HCT116 (cell line): Measurements from ENCODE around the gene NEUROG3. TPM values are rescaled to one million over a fixed set of nuclear protein-coding genes. Genes with fewer than 3 reads are reported as not detected.

Experiments
- ATAC-seq: fragments of 200-7000 bp; cut with Tn5 transposase; 2 replicates; pipeline ENCODE4 v1.9.1; 2020; ENCODE audit warnings: mild to moderate bottlenecking, moderate library complexity
- BruUV-seq: library from RNA; stranded (reverse); fragments of 400-500 nt; replicated peaks from 2 replicates; lab custom pipeline; 2021; lab: Mats Ljungman, UMichigan
- CTCF ChIA-PET: fragments of 300-600 bp; sonication (Branson Sonifier 250); formaldehyde crosslinking; loops from one replicate; lab custom pipeline; 2021; ENCODE audit warnings: antibody characterized with exemption; lab: Charles Lee
- POLR2A ChIA-PET: fragments of 300-600, 350-600 bp; sonication (Branson Sonifier 250); formaldehyde crosslinking; loops from one replicate; lab custom pipeline; 2021; ENCODE audit warnings: antibody characterized with exemption; lab: Charles Lee
- RAD21 ChIA-PET, 2 experiments: fragments of 300-600 bp; sonication (Branson Sonifier 250); formaldehyde crosslinking; loops; one replicate each; lab custom pipeline; 2023; ENCODE audit warnings: low total read pairs in 2 of 2; ENCODE audit not compliant: uncharacterized antibody in 2 of 2, unreplicated experiment in 2 of 2, low non-redundant PET in 1 of 2; lab: Charles Lee
- DNase-seq: peaks from one replicate; pipeline ENCODE4 v3.0.0-alpha.2; 2010; ENCODE audit warnings: low read depth, low spot score
- H2AFZ ChIP-seq: fragments of 200-600 bp; shearing (Covaris generic), sonication (generic); 2 replicates; pipeline ENCODE4 v1.6.1; 2017; ENCODE audit warnings: low read depth, mixed run types, mixed read lengths, antibody characterized with exemption, low read length; ENCODE audit not compliant: poor library complexity, severe bottlenecking
- H3K27ac ChIP-seq: 2 replicates; pipeline ENCODE4 v1.5.1; 2012; ENCODE audit warnings: low read depth, low read length
- H3K27me3 ChIP-seq: fragments of 200-600 bp; sonication (generic); 2 replicates; pipeline ENCODE4 v1.6.1; 2016; ENCODE audit warnings: mixed run types, low read length, mixed read lengths; ENCODE audit not compliant: insufficient read depth
- H3K36me3 ChIP-seq, 2 experiments: fragments of 200-500 bp in 1 of 2; fragments of 200-600 bp in 1 of 2; sonication (Bioruptor generic) in 1 of 2; sonication (generic) in 1 of 2; 2 replicates each; pipeline versions ENCODE4 v1.5.1 to v1.6.1; 2014 to 2016; ENCODE audit warnings: low read length in 2 of 2, inconsistent platforms in 1 of 2, mixed read lengths in 1 of 2, mixed run types in 1 of 2; ENCODE audit not compliant: insufficient read depth in 2 of 2, control insufficient read depth in 1 of 2
- H3K4me1 ChIP-seq, 2 experiments: fragments of 200-600 bp in 1 of 2; sonication (generic) in 1 of 2; 2 replicates each; pipeline versions ENCODE4 v1.5.1 to v1.6.1; 2012 to 2017; ENCODE audit warnings: low read length in 2 of 2, inconsistent platforms in 1 of 2, mild to moderate bottlenecking in 1 of 2, mixed read lengths in 1 of 2, mixed run types in 1 of 2, moderate library complexity in 1 of 2; ENCODE audit not compliant: insufficient read depth in 2 of 2, control insufficient read depth in 1 of 2
- H3K4me2 ChIP-seq: fragments of 200-600 bp; sonication (generic); 2 replicates; pipeline ENCODE4 v1.6.1; 2017; ENCODE audit warnings: mixed run types, low read length, mixed read lengths
- H3K4me3 ChIP-seq, 2 experiments: fragments of 200-600 bp in 1 of 2; sonication (generic) in 1 of 2; replicated peaks in 1 of 2; 2 replicates each; pipeline ENCODE4 v1.5.1; 2011 to 2016; ENCODE audit warnings: low read length in 2 of 2, control low read depth in 1 of 2, low read depth in 1 of 2, mild to moderate bottlenecking in 1 of 2, mixed read lengths in 1 of 2, mixed run types in 1 of 2
- H3K79me2 ChIP-seq: fragments of 200-600 bp; sonication (generic); 2 replicates; pipeline ENCODE4 v1.6.1; 2017; ENCODE audit warnings: mild to moderate bottlenecking, mixed run types, low read length, moderate library complexity, mixed read lengths; ENCODE audit not compliant: insufficient read depth
- H3K9ac ChIP-seq: fragments of 200-600 bp; sonication (generic); 2 replicates; pipeline ENCODE4 v1.6.1; 2016; ENCODE audit warnings: low read length, mixed read lengths
- H3K9me2 ChIP-seq: fragments of 200-600 bp; sonication (generic), shearing (Covaris generic); 2 replicates; pipeline ENCODE4 v1.6.1; 2017; ENCODE audit warnings: mixed run types, mild to moderate bottlenecking, moderate library complexity; ENCODE audit not compliant: insufficient read depth
- H3K9me3 ChIP-seq, 2 experiments: fragments of 200-500 bp in 1 of 2; fragments of 200-600 bp in 1 of 2; sonication (Bioruptor generic) in 1 of 2; sonication (generic) in 1 of 2; 2 replicates each; pipeline ENCODE4 v1.6.1; 2014 to 2017; ENCODE audit warnings: low read length in 2 of 2, mixed read lengths in 2 of 2, inconsistent platforms in 1 of 2, low read depth in 1 of 2, mild to moderate bottlenecking in 1 of 2, mixed run types in 1 of 2, moderate library complexity in 1 of 2; ENCODE audit not compliant: control insufficient read depth in 1 of 2, insufficient read depth in 1 of 2
- H4K20me1 ChIP-seq: fragments of 200-600 bp; sonication (generic), shearing (Covaris generic); 2 replicates; pipeline ENCODE4 v1.6.1; 2017; ENCODE audit warnings: mixed run types, mild to moderate bottlenecking, moderate library complexity; ENCODE audit not compliant: insufficient read depth
- CBX3 ChIP-seq: IDR thresholded peaks from 2 replicates; pipeline ENCODE4 v1.6.1; 2012; ENCODE audit warnings: low read depth
- CEBPB ChIP-seq: IDR thresholded peaks from 2 replicates; pipeline ENCODE4 v1.6.1; 2012; ENCODE audit warnings: low read depth
- EGR1 ChIP-seq: IDR thresholded peaks from 2 replicates; pipeline ENCODE4 v1.6.1; 2012; ENCODE audit warnings: low read depth
- EZH2 ChIP-seq: fragments of 200-600 bp; sonication (generic); IDR thresholded peaks from 2 replicates; pipeline ENCODE4 v1.6.1; 2017; ENCODE audit warnings: antibody characterized with exemption, mixed run types
- EZH2phosphoT487 ChIP-seq: fragments of 200-600 bp; IDR thresholded peaks from 2 replicates; pipeline ENCODE4 v1.6.1; 2018; ENCODE audit warnings: antibody characterized with exemption, borderline replicate concordance
- FOSL1 ChIP-seq: IDR thresholded peaks from 2 replicates; pipeline ENCODE4 v1.6.1; 2012; ENCODE audit warnings: low read depth
- JUND ChIP-seq: IDR thresholded peaks from 2 replicates; pipeline ENCODE4 v1.6.1; 2012
- MAX ChIP-seq: IDR thresholded peaks from 2 replicates; pipeline ENCODE4 v1.6.1; 2012
- SRF ChIP-seq: IDR thresholded peaks from 2 replicates; pipeline ENCODE4 v1.6.1; 2012; ENCODE audit warnings: low read depth
- ZBTB33 ChIP-seq: IDR thresholded peaks from 2 replicates; pipeline ENCODE4 v1.6.1; 2011; ENCODE audit warnings: mild to moderate bottlenecking, low read length, moderate library complexity; ENCODE audit not compliant: insufficient replicate concordance; ENCODE audit errors: extremely low read depth
- ZFX ChIP-seq: fragments of 450-650 bp; IDR thresholded peaks from 2 replicates; pipeline ENCODE4 v1.6.1; 2017
- ZNF274 ChIP-seq: fragments of 200-500 bp; sonication (Bioruptor generic); IDR thresholded peaks from 2 replicates; pipeline ENCODE4 v1.6.1; 2014; ENCODE audit warnings: mild to moderate bottlenecking, low read depth, low read length, inconsistent platforms
- intact Hi-C: fragments of 100-400 bp; cut with micrococcal nuclease; formaldehyde crosslinking; loops from 2 replicates; pipeline ENCODE4 v1.10.0; 2022
- total RNA-seq: library from RNA; stranded (reverse); gene quantifications from one replicate; pipeline ENCODE4 v1.2.1, GENCODE V29; 2021; ENCODE audit not compliant: unreplicated experiment

NEUROG3 gene
- total RNA-seq, 1 experiment from 2014 or later: not detected

- no peak for DNase-seq
- Histone ChIP-seq H3K79me2 (no peaks in the 10 kb centered on the region), H2AFZ (no peak overlapping the region), H3K27me3 (peaks cover 39% of the 10 kb centered on the region), H3K36me3 (no peaks in the 10 kb centered on the region), H3K9ac (no peak overlapping the region), H3K9me2 (no peaks in the 10 kb centered on the region), H3K4me3 (no peak overlapping the region), H3K4me1 (no peaks in the 10 kb centered on the region), H4K20me1 (no peaks in the 10 kb centered on the region), H3K27ac (no peak overlapping the region), H3K9me3 (no peaks in the 10 kb centered on the region), H3K4me2 (no peak overlapping the region)
- ChIA-PET CTCF (no interaction called here), POLR2A (no interaction called here), RAD21 (no interaction called here)
- intact Hi-C loops: no loop called here
- no TSS peak for BruUV-seq
- no peak for TF ChIP-seq EZH2phosphoT487
- TF ChIP-seq CEBPB: no peak
- no peak for TF ChIP-seq ZBTB33
- TF ChIP-seq ZFX: no peak
- TF ChIP-seq CBX3: no peak
- TF ChIP-seq SRF: no peak
- no peak for TF ChIP-seq EZH2
- TF ChIP-seq ZNF274: no peak
- TF ChIP-seq FOSL1: no peak
- TF ChIP-seq EGR1: no peak
- TF ChIP-seq JUND: no peak
- no peak for TF ChIP-seq MAX
- no peak for ATAC-seq
These were observed 4.3 kb upstream of the NEUROG3 start for GRCh38 chr10:69577268-69578232.
